A673 (cell line): ENCODE data around the gene CYP2A7. TPM values are rescaled to one million over a fixed set of nuclear protein-coding genes. Genes with fewer than 3 reads are reported as not detected.
"Not testable (repeated sequence)": the region's sequence is repeated elsewhere in the genome, so short reads cannot be mapped to it uniquely, and the experiment has no call there.

Source experiments
- BruUV-seq: library from RNA; stranded (reverse); fragments of 400-500 nt; replicated peaks from 2 replicates; lab custom pipeline; 2021; lab: Mats Ljungman, UMichigan
- CTCF ChIA-PET: fragments of 300-600 bp; sonication (Branson Sonifier 250); formaldehyde crosslinking; loops from one replicate; lab custom pipeline; 2022; ENCODE audit warnings: antibody characterized with exemption; lab: Charles Lee
- POLR2A ChIA-PET: fragments of 300-600 bp; sonication (Branson Sonifier 250); formaldehyde crosslinking; loops from one replicate; lab custom pipeline; 2022; ENCODE audit warnings: antibody characterized with exemption; ENCODE audit not compliant: low non-redundant PET; lab: Charles Lee
- DNase-seq: peaks from one replicate; pipeline ENCODE4 v3.0.0-alpha.2; 2015; ENCODE audit warnings: low spot score
- H3K27ac ChIP-seq: fragments of 200-600 bp; sonication (generic); 2 replicates; pipeline ENCODE4 v1.5.1; 2016; ENCODE audit warnings: mixed run types, low read depth, mild to moderate bottlenecking, mixed read lengths, antibody characterized with exemption, low read length; ENCODE audit not compliant: poor library complexity, severe bottlenecking
- H3K27me3 ChIP-seq: fragments of 200-600 bp; sonication (generic); replicated peaks from 2 replicates; pipeline ENCODE4 v1.6.1; 2017; ENCODE audit warnings: mixed run types, low read depth, mild to moderate bottlenecking, mixed read lengths, antibody characterized with exemption, low read length; ENCODE audit not compliant: insufficient read depth, poor library complexity
- H3K36me3 ChIP-seq: fragments of 200-600 bp; sonication (generic); 2 replicates; pipeline ENCODE4 v1.6.1; 2016; ENCODE audit warnings: mixed run types, mild to moderate bottlenecking, mixed read lengths, antibody characterized with exemption, low read length; ENCODE audit not compliant: insufficient read depth, poor library complexity, severe bottlenecking
- H3K4me1 ChIP-seq: fragments of 200-600 bp; sonication (generic); 2 replicates; pipeline ENCODE4 v1.6.1; 2017; ENCODE audit warnings: mixed run types, mild to moderate bottlenecking, mixed read lengths, antibody characterized with exemption, low read length; ENCODE audit not compliant: insufficient read depth, poor library complexity, severe bottlenecking
- H3K4me3 ChIP-seq: fragments of 200-600 bp; sonication (generic); 2 replicates; pipeline ENCODE4 v1.5.1; 2016; ENCODE audit warnings: low read depth, mixed run types, mild to moderate bottlenecking, mixed read lengths, low read length; ENCODE audit not compliant: poor library complexity, severe bottlenecking
- H3K9me3 ChIP-seq: fragments of 200-600 bp; sonication (generic); 2 replicates; pipeline ENCODE4 v1.6.1; 2016; ENCODE audit warnings: mixed run types, low read depth, mild to moderate bottlenecking, mixed read lengths, antibody characterized with exemption, low read length; ENCODE audit not compliant: poor library complexity, severe bottlenecking
- CTCF ChIP-seq: fragments of 300-800, 200-600 bp; sonication (generic); conservative IDR thresholded peaks from 2 replicates; pipeline ENCODE4 v1.5.1; 2017; ENCODE audit warnings: low read depth, mild to moderate bottlenecking, antibody characterized with exemption, low read length, moderate library complexity, mixed read lengths
- EZH2 ChIP-seq: fragments of 200-600 bp; sonication (generic); IDR thresholded peaks from 2 replicates; pipeline ENCODE4 v1.6.1; 2017; ENCODE audit warnings: borderline replicate concordance, low read depth, mild to moderate bottlenecking, mixed read lengths, antibody characterized with exemption, low read length; ENCODE audit not compliant: poor library complexity, severe bottlenecking
- intact Hi-C: fragments of 100-400 bp; cut with micrococcal nuclease; formaldehyde crosslinking; loops from one replicate; pipeline ENCODE4 v1.10.0; 2022; ENCODE audit not compliant: unreplicated experiment
- total RNA-seq: library from RNA; stranded (reverse); gene quantifications from 2 replicates; pipeline ENCODE4 v1.2.3, GENCODE V29; 2021

The CYP2A7 gene
- total RNA-seq, 1 experiment from 2014 or later = not detected

DNA sequence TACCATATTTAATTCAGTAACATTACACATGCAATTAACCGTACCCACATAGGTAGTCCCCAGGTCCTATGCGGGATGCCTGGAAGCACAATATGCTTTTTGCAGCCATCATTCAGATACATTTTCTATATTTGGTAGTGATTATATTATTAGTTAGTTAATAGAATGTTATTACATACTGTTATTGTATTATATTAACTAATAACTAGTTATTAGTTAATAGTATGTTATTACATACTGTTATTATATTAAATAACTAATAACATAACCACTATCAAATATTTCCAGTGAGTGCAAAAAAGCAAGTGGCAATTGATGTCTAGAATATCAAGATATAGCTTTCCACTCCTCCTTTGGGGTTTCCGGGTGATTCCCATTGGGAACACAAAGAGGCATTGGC is 45.5 kb upstream of the CYP2A7 start:
- intact Hi-C loops = no loop called here

GRCh38 chr19:40926276-40926675 is 44.2 kb upstream of the CYP2A7 start:
- POLR2A ChIA-PET, intact Hi-C loops, CTCF ChIA-PET: not testable (repeated sequence)

More for the DNA sequence above, 45.5 kb upstream of the CYP2A7 start:
- Histone ChIP-seq H3K27me3 (peaks cover 22% of the 10 kb centered on the region), H3K9me3 (no peaks in the 10 kb centered on the region), H3K36me3 (no peaks in the 10 kb centered on the region), H3K4me3 (no peak overlapping the region), H3K4me1 (no peaks in the 10 kb centered on the region), H3K27ac (no peak overlapping the region)
- TF ChIP-seq CTCF (no peak), EZH2 (no peak)
- ChIA-PET POLR2A (no interaction called here), CTCF (no interaction called here)
- DNase-seq = no peak
- BruUV-seq = no TSS peak

DNA sequence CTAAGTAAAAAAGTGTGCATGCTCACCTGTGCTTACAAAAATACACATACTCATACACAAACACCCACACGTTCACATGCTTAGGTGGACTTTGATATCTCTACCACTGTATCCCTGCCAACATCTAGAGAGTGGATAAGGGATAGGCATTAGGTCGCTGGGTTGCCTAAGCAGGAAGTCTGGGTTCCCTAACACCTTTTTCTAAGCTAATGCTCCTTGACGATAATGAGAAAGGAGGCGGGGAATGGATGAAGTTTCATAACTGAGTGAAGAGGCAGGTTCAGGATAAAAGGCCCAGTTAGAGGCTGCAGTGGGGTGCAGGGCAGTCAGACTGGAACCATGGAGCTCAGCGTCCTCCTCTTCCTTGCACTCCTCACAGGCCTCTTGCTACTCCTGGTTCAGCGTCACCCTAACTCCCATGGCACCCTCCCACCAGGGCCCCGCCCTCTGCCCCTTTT is 41.9 kb upstream of the CYP2A7 start:
- H3K27me3 ChIP-seq = peaks cover 16% of the 10 kb centered on the region
- no peak for DNase-seq
- intact Hi-C loops = no loop called here
- ChIA-PET CTCF (interaction anchor here (0.6 kb wide), 1 partner anchor 280 kb away, joined by 4 read pairs; no protein-coding TSS in a partner anchor), POLR2A (no interaction called here)
- no peaks in the 10 kb centered on the region for H3K36me3 ChIP-seq
- H3K4me3 ChIP-seq = no peak overlapping the region
- no peaks in the 10 kb centered on the region for H3K9me3 ChIP-seq
- H3K27ac ChIP-seq = no peak overlapping the region
- H3K4me1 ChIP-seq = no peaks in the 10 kb centered on the region
- BruUV-seq = no TSS peak
- TF ChIP-seq CTCF (no peak), EZH2 (no peak)

More at GRCh38 chr19:40926276-40926675, 44.2 kb upstream of the CYP2A7 start:
- not testable (repeated sequence) for H3K9me3 ChIP-seq, H3K27ac ChIP-seq, H3K4me1 ChIP-seq, H3K36me3 ChIP-seq, H3K4me3 ChIP-seq, BruUV-seq, DNase-seq
- H3K27me3 ChIP-seq = peaks cover 22% of the 10 kb centered on the region

DNA sequence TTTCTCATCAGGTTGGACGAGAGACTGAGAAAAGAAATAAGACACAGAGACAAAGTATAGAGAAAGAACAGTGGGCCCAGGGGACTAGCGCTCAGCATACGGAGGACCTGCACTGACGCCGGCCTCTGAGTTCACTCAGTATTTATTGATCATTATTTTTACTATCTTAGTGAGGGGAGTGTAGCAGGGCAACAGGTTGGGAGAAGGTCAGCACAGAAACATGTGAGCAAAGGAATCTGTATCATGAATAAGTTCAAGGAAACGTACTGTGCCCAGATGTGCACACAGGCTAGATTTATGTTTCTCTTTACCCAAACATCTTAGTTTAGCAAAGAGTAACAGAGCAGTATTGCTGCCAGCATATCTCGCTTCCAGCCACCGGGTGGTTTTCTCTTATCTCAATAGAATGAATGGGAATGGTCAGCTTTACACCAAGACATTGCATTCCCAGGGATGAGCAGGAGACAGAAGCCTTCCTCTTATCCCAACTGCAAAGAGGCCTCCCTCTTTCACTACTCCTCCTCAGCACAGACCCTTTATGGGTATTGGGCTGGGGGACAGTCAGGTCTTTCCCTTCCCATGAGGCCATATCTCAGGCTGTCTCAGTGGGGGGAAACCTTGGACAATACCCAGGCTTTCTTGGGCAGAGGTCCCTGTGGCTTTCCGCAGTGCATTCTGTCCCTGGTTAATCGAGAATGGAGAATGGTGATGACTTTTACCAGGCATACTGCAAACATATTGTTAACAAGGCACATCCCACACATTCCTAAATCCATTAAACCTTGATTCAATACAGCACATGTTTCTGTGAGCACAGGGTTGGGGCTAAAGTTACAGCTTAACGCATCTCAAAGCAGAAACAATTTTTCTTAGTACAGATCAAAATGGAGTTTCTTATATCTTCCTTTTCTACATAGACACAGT is 40.5 kb upstream of the CYP2A7 start:
- H3K36me3 ChIP-seq, H3K27ac ChIP-seq, BruUV-seq, DNase-seq, H3K4me3 ChIP-seq, POLR2A ChIA-PET, H3K9me3 ChIP-seq, H3K27me3 ChIP-seq, H3K4me1 ChIP-seq, intact Hi-C loops: not testable (repeated sequence)
- CTCF ChIA-PET = interaction anchor here (0.6 kb wide), 1 partner anchor 200 kb away, joined by 5 read pairs; no protein-coding TSS in a partner anchor
